NCI-H1436 (cell line): ENCODE data around the gene MACF1.

Experiments used
- DNase-seq: peaks from one replicate; lab custom pipeline; 2025; lab: John Stamatoyannopoulos, UW

The MACF1 gene

DNA sequence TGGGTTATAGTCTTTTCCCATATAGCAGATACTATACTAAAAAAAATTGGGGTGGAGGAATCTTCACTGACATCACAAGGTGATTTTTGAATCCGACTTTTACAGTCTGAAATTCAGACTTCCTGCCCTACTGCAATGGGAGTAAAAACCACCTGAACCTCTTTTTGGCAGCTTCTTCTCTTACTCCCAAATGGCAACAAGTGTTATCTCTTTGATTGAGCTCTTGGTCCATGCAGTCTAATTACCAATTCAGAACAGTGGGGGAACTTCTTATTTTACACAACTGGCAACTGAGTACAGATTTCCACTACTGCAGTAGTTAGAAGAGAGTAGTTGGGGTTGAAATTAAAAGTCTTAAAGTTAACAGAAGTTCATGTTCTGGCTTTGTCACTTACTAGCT is 62.3 kb downstream of the MACF1 start:
- DNase-seq, result no peak

DNA sequence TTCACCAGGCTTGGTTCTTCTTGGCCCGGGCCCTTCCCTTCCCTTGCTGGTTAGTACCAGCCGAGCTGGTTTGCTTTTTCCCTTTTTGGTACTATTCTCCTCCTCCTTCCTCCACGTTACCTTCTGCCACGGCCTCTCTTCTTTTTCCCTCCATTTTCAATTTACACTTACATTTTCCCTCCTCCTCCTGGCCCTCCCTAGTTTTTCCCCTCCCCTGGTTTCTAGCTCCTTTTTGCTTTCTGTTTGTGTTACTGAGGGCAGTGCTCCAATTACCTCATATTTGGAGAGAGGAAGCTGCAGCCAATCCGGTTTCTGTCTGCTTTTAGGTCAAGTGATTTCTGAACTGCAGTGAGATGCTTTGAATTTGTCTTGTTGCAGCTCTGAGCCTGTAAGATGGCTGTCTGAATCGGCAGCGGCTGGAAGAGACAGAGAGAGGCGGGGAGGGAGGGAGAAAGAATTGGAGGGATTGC is 63.7 kb downstream of the MACF1 start:
- DNase-seq, result peak; percentile 75

DNA sequence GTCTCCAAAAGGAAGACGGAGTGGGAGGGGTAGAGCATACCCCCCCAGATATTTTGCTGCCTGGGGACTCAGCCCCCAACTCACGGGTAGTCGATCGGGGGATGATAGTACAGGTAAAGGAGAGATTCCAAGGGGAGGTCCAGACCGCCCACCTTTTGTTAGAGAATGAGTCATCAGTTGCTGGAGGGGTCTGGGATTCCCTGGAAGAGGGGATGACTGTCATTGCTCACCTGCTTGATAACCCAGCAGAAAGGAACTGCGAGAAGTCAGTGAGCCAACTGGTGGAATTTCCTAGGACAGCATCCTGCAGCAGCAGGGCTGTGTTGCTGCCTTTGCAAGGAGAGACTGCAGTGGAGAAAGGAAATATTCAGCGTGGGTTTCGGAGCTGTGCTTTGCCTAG is 64.4 kb downstream of the MACF1 start:
- DNase-seq, result peak; percentile 9

DNA sequence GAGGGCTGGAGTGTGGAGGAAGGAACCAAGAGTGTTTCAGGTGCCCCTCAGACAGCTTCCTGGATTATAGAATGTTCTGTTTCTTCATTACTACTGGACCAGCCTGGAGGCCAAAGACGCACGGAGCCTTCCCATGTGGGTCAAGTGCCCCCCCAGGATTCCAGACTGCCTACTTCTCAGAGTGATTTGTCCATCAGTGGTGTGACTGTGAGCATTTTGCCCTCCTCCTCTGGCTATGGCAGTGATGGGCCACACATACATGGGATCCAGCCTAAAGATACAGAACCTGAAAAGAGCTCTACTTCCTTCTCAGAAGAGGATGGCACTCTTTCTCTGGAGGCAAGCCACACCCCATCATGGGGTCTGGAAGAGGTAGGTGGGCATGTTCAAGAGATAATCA is 64.9 kb downstream of the MACF1 start:
- DNase-seq, result no peak

DNA sequence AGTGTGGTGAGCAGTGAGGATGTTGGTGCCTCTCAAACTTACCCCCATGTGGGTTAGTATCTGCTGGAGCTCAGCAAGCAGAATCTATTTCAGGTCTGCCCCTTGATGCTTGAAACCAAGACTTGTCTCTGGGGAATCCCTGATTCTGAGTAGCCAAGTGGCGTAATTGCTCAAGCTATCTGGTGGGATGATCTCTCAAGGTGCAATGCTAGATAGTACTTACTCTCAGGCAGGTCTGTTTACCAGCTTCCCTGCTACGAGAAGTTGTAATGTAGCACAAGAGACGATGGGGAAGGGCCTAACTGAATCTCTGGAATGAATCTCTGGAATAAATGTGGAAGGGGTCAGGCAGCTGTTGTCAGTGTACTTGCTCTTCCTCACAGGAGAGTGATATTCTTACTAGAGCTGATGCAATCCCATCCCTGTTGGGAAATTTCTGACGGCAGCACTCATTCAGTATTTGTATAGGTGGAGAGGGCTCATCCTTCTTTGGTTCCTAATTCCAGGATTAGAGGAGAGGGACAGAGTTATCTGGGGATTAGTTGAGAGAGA is 65.4 kb downstream of the MACF1 start:
- peak; percentile 15 for DNase-seq

DNA sequence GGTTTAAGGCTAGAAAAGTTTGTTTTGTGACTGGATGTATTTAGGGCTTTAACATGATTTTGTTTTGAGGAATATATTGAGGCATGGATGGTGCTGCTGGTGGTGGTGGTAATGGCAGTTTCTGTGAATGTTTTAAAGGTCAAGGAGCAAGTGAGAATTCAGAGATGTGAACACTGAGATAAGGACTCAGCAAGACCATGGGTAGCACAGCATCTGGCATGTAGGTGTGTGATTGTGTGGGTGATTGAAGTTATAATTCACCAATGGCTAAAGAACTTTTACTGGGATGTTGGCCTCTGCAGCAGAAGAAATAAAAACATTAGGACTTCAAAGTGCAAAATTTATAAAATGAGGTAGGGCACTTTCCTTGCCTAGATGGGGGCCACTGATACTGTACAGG is 65.9 kb downstream of the MACF1 start:
- DNase-seq, result no peak

DNA sequence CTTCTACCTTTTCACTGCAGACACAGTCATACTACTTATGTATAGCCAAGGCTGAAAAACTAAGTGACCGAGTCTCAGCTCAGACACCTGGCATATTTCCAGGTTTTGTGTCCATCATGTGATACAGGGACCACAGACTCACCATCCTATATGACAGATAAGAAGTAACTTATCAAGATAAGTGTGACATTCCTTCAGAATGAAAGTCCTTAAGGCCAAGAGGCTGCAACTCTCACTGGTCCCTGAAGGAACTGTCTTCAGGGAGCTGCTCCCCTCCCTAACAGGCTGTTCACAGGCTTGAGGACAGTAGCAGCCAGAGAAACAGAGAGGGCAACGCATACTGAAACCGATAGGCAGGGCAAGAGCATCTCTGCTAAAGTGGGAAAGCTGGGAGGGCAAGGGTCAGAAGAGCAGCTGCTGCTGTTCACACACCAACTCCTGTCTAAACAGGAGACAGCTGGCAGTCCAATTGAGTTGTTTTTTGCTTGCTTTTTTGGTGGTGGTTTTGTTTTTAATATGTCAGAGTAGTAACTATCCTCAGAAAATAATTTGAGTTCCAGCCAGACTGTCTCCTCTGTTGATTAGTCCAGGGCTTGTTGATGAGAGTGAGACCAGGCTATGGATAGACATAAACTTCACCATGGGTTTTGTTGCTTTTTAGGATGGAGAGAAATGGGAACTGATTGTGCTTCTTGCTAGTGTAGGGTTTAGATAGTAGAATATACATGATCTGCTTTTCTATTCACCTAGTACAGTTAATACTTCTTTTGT is 67.7 kb downstream of the MACF1 start:
- DNase-seq, result no peak

DNA sequence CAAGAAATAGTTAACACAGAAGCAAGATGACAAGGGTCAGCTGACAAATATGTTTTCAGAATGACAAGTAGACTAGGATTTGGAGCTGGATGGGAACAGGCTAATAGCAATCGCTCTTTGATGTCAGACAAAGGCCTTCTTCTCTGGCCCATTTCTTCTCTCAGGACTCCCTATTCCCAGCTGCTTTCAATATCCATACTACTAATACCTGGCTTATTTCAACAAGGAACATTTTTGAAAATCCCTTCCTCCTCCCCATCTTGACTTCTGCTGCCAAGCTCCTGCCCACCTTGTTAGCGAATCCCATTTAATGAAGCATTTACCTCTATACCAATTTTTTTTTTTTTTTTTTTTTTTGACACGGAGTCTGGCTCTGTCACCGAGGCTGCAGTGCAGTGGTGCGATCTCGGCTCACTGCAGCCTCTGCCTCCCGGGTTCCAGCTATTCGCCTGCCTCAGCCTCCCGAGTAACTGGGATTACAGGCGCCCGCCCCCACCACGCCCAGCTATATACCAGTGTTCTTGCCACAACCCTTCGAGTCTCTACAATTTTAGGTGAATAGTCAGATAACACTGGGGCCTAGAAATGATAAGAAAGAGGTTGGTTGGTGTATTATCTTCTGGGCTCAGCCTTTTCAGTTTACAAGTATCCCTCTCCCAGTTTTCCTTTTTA is 68.4 kb downstream of the MACF1 start:
- no peak for DNase-seq

DNA sequence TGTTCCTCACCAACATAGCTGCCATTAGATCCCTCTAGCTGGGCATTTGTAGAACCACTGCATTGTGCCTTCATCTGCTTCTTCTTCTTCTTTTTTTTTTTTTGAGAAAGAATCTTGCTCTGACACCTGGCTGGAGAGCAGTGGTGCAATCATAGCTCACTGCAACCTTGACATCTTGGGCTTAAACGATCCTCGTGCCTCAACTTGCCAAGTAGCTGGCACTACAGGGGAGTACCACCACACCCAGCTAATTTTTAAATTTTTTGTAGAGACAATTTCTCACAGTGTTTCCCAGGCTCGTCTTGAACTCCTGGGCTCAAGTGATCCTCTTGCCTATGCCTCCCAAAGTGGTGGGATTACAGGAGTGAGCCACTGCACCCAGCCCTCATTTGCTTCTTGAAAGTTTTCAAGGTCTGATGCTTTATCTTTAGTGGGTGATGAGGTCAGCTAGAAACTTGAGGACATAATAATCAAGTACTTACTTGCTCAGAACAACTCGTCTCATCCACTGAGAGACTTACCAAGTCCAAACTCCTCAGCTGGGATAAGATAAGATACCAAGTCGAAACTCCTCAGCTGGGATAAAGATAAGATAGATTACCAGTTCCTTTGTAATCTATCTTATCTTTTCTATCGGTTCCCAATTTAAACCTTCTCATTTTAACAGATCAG is 71.5 kb downstream of the MACF1 start:
- DNase-seq, result no peak

DNA sequence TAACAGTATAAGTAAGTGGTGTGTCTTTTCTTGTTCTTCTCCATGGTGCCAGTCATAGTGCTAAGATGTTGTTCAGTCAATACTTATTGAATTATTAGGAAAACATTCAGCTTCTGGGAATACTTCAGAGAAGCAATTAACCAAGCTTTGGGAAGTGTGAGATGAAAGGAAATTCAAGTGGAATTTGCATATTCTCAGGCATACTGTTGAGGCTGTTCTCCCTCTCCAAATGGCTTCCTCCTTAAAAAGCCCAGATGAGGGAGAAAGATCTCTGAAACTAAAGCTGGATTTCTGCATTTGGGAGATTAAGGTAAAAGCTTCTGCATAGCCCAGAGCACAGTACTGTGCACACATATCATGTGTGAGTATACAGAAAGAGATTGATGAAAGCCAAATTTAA is 73.4 kb downstream of the MACF1 start:
- no peak for DNase-seq

DNA sequence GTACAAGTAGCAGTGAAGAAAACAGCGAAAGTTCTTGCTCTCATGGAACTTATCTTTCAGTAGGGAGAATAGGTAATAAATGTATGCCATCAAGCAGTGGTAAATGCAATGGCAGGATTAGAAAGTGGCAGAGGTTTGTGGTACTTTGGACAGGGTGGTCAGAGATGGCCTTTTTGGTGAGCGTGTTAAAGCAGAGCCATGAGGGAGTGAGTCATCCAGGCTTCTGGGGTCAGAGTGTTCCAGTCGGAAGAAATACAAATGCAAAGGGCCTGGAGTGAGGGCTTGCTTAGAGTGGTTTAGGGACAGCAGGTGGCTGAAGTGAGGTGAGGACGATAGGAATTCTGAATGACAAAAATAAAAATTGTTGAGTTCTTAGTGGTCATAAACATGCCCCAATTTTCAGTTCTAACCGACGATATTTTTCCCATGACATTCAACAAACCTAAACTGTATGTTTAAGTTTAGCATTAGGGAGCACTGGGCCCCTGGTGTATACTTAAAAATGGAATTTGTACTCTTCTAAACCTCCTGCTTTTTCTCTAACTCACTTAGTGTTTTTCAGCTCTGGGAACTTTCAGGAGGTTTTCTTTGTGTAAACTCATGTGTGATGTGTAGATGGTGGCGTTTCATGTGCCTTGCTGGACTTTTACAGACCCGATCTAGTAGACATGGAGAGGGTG is 78.2 kb downstream of the MACF1 start:
- DNase-seq, result no peak

DNA sequence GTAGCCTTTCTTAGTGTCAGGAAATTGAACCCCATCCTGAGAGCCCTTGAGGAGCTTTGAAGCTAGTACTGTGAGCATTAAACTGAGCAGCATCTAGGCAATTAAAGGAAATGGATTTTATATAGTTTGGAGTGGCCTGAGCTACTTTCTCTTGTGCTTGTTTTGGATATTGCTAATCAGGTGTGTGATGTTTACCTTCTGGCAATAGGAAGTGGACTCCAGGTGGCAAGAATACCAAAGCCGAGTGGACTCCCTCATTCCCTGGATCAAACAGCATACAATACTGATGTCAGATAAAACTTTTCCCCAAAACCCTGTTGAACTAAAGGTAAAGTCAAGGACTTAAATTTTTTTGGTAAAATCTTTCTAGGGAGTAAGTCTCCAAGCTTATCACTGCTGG is 79.4 kb downstream of the MACF1 start:
- DNase-seq, result no peak

DNA sequence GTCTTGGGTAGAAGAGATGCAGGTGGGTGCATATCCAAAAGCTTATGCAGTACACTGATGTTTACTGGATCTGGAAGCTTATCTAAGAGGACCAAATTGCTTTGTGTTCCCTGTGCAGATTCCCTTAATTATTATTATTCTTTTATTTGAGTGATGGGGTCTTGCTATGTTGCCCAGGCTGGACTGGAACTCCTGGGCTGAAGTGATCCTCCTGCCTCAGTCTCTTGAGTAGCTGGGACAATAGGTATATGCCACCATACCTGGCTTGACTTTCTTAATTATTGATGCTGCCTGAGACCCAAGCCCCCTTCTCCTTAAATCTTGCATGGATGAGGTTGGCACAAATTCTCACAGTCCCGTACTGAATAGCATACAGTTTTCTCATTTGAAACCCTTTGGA is 83.0 kb downstream of the MACF1 start:
- DNase-seq, result no peak

DNA sequence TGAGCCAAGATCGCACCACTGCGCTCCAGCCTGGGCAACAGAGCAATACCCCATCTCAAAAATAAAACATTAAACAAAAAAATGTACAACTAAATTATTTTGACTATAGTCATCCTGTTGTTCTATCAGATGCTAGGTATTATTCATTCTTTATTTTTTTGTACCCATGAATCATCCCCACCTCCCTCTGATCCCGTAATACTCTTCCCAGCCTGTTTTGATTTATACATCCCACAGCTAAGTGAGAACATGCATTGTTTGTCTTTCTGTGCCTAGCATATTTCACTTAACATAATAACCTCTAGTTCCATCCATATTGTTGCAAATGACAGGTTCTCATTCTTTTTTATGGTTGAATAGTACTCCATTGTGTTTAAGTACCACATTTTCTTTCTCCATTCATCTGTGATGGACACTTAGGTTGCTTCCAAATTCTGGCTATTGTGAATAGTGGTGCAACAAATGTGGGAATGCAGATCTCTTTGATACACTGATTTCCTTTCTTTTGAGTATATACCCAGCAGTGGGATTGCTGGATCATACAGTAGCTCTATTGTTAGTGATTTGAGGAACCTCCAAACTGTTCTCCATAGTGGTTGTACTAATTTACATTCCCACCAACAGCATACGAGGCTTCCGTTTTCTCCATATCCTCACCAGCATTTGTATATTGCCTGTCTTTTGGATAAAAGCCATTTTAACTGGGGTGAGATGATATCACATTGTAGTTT is 84.4 kb downstream of the MACF1 start:
- DNase-seq, result no peak

DNA sequence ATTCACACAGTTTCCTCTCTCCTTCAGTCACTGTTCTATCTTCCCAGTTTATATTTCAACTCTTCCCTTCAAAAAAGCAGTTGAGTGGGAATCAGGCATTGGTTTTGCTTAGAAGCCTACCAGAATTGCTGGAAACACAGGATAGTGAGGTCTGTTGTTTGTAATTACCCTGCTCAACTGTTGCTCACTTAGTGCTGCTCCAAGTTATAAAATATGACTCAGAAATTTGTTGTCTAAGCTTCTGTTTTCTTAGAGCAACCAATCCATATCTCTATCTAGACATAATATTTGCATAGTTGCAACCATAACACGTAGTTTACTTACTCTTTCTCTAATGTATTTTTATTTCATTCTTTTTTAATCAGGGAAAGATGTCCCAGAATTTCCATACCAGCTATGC is 87.9 kb downstream of the MACF1 start:
- no peak for DNase-seq

DNA sequence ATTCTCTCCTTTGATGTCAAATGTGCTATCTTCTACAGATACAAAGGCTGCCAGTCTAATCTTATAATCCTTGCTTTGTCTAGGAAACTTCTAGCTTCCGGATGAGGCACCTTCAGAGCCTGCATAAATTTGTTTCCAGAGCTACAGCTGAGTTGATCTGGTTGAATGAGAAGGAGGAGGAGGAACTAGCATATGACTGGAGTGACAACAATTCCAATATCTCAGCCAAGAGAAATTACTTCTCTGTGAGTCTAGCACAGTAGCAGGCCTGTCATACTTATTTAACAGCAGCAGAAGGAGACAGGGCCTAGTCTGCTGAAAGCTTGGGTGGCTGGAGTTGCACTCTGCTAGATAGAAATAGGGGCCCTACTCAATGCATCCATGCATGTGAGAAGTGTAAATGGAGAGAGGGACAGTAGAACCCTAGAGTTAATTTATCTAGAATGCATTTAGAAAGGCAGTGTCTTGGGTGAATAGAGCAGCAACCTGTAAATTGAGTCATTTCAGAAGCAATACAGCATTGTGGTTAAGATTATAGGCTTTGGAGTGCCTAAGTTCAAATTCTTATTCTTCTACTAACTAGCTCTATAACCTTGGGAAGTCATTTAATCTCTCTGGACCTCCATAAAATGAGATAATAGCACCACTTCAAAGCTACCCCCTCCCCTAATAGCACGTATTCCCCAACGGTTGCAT is 89.0 kb downstream of the MACF1 start:
- no peak for DNase-seq

DNA sequence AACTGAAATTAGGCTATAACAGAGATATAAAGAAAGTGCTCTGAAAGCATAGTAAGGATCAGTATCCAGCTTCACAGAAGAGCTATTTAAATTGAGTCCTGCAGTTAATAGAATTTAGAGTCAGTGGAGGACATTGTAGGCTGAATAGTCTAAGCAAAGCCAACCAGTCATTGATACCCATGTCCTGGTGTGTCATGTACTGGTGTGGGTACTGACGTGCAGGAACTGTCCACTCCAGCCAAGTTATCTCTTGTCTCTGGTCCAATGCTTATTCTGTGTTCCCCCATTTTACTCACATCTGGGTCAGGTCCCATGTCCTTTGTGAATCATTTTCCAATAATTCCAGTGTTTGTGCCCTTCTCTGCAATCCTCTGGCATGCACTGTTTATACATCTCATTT is 90.0 kb downstream of the MACF1 start:
- no peak for DNase-seq

DNA sequence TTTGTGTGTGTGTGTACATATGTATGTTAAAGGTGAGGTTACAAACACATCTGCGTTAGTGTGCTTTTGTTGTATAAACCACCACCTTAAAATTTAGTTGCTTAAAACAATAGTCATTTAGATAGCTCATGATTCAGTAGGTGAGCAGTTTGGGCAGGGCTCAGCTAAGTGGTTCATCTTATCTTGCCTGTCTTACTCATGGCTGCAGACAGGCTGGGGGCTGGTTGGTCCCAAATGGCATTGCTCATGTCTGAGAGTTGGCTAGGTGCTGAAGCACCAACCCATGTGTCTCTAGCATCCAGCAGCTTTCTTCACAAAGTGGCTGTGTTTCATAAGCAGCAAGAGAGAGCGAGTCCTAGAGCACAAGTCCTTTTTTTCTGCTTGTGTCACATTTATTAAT is 91.4 kb downstream of the MACF1 start:
- no peak for DNase-seq

DNA sequence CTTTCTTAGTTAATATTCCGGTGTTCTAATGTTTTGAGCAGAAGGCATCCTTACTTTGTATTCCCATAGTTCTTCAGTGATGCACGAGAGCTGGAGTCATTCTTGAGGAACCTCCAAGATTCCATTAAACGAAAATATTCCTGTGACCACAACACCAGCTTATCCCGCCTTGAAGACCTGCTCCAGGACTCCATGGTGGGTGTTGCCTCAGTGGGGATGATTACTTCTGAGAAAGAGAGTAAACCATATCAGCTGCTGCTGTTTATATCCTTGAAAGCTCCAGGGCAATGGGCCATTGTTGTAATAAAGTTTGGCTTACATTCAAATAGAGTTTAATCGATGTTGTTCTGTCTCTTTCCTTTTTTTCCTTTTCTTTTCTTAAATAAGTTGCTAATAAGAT is 93.1 kb downstream of the MACF1 start:
- no peak for DNase-seq

DNA sequence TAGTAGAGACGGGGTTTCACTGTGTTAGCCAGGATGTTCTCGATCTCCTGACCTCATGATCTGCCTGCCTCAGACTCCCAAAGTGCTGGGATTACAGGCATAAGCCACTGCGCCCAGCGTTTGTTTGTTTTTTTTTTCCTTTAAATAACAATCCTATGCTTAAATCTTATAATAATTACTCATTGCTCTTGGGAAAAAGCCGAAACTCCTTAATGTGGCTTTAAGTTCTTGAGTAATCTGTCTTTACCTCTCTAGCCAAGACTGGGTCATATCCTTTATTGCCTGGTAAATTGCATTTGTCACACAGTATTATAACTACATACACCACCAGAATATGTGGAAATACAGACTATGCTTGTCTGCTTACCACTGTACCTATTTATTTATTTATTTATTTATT is 97.1 kb downstream of the MACF1 start:
- DNase-seq, result no peak

DNA sequence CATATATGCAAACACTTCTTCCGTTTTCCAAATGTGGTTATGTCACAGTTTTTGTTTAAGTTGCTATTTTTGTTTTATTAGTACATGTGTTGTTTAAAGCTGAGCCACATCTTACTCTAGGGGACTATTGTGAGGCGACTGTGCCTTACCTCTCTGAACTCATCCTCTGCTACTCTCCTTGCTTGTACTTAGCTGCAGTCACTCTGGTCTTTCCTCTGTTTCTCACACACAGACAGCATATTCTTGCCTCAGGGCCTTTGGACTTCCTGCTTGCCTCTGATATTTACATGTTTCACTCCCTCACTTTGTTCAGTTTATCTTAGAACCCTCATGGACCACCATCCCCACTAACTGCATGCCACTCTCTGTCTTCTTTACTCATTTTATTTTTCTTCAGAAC is 101.1 kb downstream of the MACF1 start:
- no peak for DNase-seq
